NCI-H446 treated with DMSO at 0.1 percent for 48 hours (cell line): Measurements from ENCODE around the gene DOLPP1.

ENCODE experiments used
- DNase-seq: peaks from one replicate; lab custom pipeline; 2025; lab: John Stamatoyannopoulos, UW

DOLPP1 gene

DNA sequence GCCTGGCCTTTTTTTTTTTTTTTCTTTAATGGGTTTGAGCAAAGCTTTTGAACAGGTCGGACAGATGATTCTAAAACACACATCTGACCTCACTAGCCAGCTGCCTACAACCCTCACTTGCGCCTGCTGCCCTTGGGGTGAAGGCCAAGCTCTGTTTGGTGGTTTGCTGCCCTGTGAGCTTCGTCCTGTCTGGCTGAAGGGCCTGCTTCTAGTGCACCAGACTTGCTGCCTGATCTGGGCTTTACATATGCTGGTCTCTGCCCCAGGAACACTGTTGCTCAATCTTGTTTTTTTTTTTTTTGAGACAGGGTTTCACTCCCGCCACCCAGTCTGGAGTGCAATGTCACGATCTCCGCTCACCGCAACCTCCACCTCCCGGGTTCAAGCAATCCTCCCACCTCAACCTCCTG lies 16.4 kb upstream of the DOLPP1 start:
- no peak for DNase-seq

DNA sequence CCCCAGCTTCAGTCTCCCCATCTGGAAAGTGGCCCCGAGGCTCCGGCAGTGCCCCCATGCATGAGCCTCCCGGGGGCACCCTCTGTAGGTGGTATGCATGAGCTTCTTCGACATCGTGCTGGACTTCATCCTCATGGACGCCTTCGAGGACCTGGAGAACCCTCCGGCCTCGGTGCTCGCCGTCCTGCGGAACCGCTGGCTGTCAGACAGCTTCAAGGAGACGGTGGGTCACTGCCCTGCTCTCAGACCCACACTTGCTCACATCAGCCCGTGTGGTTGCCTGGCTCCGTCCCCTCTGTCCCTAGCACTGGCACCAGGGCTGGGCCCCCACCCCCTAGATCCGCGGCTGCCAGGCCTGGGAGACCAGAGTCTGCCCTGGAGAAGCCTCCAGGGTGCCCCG lies 12.8 kb upstream of the DOLPP1 start:
- DNase-seq: no peak

DNA sequence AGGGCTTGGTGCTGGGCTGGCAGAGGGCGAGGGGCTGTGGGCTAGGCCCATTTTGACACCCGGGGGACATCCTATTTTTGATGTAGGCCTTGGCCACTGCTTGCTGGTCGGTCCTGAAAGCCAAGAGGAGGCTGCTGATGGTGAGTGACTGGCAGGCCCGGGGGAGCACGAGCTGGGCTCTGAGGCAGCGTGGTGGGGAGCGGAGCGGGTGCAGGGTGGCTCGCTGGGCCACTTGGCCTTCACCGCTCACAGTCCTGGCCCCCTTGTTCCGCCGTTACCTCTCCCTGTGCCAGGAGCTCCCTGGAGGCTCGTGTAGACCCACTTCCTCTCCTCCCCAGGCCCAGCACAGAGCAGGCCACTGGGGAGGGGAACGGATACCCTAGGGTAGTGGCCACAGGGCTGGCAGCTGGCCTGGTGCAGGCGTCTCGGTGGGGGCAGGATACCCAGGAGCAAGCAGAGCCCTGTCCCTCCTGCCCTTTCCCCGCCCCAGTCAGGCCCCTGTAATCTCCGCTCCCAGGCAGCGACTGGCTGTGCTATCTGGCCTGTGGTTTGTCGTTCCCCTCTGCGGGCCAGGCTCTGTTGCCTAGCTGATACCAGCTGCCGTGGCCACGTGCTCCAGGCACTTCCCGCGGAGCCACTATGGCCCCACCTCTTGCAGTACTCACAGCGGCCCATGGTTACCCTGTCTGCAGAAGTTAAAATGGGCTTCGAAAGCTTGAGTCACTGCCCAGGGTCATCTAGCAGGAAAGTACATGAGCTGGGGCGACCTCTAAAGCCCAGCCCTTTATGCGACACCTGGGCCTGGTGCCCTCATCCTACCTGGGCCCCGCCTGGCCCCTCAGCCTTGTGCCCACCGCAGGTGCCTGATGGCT lies 11.7 kb upstream of the DOLPP1 start:
- no peak for DNase-seq

DNA sequence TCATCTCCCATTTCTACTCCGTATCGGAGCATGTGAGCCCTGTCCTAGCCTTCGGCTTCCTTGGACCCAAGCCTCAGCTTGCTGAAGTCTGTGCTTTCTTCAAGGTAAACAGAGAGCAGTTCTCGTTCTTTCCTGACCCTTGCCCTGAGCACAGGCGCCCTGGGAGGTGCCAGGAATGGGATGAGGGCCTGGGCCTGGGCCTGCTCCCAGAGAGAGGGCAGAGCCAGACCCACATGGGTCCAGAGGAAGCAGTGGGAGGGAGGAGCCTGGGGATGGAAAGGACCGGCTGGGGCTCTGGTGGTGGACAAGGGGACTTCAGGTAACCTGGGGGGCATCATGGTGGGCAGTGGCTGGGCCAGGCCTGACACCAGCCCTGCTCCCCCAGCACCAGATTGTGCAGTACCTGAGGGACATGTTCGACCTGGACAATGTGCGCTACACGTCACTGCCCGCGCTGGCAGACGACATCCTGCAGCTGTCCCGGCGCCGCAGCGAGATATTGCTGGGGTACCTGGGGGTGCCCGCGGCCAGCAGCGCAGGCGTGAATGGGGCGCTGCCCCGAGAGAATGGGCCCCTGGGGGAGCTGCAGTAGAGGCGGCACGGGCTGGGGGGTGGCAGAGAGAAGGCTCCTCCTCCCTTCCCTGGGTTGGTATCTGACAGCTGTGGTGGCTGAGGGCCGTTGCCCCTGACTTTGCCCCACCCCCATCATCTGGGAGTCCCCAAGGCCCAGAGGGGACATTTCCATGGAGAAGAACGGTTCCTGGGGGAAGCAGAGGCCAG lies 10.9 kb upstream of the DOLPP1 start:
- DNase-seq: no peak

DNA sequence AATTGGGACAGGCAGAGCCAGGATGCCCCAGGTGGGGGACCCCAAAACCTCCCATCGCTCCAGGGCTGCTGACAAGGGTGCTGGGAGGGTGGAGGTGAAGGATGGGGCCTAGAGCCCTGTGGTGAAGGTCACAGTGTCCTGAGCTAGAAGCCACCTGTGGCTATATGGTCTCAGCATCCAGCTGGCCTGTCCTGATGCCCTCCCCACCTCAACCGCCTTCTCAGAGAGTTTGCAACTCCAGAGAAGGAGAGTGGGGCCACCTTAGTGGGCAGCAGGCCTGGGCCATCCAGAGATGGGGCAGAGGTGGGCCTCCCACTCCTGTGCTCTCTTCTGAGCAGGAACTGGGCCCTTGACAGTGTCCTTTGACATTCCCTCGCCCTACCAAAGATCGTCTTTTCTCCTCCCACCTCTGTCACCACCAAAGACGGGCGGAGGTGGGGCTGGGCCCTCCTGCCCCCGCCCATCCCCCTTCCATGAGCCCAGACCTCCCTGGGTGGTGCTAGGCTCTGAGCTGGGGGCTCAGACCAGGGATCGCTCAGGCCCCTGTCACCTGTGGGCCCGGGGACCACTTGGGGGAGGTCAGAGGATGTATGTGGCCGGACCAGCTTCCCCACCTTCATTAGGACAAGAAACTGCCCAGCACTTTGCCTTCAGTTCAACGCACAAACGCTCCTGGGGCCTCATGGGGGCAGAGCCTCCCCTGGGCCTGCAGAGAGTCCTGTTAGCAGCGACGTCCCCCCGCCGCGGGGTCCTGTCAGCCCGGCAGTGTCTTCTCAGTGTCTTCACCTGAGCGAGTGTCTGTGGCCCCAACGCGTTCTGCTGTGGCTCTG lies 10.0 kb upstream of the DOLPP1 start:
- no peak for DNase-seq

DNA sequence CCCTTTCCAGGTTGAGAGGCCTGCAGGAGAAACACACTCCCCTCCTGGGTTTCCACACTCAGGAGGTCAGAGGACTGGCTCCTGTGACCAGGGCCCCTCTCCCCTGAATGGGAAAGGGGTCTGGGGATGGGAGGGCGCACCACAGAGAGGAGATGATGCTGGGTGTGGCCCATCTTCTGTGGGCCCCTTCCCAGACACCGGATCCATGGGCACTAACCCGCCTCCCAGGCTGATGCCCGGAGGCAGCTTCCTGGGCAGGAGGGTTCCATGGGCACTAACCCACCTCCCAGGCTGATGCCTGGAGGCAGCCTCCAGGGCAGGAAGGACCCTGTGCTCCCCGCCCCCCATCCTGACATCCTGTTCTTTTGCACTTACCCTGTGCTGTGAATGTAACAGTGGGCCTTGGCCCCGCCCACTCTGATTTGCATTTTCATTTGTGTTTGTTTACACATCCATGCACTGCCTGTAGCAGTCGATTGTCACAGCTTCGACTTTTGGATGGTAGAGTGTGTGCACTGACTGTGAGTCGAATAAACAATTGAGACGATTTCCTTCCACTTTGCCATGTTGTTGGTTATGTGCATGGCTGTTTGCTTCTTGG lies 9.3 kb upstream of the DOLPP1 start:
- no peak for DNase-seq

DNA sequence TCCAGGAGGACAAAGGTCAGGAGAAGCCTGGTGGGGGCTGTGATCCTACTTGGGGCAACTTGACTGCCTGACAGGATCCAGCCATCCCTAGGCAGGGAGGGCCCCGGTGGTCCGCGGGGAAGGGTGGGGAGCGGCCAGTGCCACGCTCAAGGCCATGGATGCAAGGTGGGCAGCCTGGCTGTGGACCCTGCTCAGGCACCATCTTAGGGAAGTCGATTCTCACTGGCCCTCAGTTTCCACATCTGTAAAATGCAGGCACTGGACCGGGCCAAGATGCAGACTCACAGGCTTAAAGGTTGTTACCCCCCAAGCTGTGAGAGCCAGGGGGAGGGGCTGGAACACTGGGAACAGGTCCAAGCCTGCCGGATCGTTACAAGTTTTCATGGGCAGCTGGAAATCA lies 8.7 kb upstream of the DOLPP1 start:
- no peak for DNase-seq

DNA sequence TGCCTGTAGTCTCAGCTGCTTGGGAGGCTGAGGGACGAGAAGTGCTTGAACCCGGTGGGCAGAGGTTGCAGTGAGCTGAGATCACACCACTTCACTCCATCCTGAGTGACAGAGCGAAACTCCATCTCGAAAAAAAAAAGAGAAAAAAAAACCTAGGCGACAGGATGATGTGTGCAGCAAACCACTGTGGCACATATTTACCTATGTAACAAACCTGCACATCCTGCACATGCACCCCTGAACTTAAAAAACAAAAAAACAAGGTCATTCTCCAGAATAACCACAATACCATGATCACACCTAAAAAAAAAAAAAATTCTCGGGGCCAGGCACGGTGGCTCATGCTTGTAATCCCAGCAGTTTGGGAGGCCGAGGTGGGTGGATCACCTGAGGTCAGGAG lies 7.5 kb upstream of the DOLPP1 start:
- DNase-seq: no peak

DNA sequence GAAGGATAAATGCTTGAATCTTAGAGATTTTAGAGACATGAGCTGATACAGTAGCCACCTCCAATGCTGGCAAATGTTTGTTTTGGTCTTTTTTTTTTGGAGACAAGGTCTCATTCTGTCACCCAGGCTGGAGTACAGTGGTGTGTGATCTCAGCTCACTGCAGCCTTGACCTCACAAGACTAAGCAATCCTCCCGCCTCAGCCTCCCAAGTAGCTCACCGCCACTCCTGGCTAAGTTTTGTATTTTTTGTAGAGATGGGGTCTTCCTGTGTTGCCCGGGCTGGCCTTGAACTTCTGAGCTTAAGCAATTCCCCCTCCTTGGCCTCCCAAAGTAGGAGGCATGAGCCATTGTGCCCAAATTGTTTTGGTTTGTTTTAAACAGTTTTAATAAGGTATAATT lies 6.8 kb upstream of the DOLPP1 start:
- DNase-seq: no peak

DNA sequence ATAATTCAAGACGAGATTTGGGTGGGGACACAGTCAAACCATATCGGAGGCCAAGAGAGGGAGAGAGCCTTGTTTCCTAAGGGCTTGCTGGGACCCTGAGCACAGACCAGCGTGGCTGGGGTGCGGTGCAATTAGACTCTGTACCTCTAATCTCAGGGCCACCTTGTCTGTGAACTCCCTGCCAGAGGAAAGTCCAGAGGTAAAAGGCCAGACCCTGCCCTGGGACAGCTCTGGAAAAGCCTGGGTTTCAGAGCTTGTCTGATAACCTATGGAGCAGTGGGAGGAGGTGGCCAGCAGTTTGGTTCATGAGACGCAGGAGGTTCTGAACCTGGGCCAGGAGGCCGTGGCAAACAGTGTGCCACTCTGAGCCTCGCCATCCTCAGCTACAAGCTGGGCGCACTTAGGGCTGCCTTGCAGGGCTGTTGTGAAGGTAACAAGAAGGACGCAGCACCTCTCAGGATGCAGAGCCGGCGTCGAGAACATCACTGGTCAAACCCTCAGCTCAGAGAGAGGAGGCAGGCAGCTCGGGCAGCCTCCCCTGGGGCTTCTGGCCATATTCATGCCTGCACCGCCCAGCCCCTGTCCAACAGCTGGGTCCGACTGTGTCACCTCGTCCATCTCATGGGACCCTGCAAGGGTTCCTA lies 4.8 kb upstream of the DOLPP1 start:
- DNase-seq: no peak

DNA sequence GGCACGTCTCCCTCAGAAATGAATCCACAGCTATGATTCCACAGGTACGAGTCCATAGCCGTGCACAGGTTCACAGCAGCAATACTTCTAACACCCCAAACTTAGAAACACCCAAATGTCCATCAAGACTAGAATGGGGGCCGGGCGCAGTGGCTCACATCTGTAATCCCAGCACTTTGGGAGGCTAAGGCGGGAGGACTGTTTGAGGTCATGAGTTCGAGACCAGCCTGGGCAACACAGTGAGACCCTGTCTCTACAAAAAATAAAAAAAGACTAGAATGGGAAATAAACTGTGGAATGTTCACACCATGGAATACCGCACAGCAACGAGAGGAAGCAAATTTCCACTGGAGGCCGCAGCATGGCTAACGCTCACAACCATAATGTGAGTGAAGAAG lies 4.3 kb upstream of the DOLPP1 start:
- DNase-seq: no peak

DNA sequence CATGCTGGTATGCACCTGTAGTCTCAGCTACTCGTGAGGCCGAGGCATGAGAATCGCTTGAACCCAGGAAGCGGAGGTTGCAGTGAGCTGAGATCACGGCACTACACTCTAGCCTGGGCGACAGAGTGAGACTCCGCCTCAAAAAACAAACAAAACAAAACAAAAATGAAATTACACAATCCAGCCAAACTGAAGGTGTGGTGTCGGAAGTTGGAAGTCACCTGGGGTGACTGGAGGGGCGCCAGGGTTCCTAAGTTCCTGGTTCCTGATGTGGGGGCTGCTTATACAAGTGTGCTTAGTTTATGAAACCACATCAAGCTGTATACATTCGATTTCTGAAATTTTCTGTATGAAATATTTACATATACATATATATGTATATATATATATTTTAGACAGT lies 3.7 kb upstream of the DOLPP1 start:
- no peak for DNase-seq

DNA sequence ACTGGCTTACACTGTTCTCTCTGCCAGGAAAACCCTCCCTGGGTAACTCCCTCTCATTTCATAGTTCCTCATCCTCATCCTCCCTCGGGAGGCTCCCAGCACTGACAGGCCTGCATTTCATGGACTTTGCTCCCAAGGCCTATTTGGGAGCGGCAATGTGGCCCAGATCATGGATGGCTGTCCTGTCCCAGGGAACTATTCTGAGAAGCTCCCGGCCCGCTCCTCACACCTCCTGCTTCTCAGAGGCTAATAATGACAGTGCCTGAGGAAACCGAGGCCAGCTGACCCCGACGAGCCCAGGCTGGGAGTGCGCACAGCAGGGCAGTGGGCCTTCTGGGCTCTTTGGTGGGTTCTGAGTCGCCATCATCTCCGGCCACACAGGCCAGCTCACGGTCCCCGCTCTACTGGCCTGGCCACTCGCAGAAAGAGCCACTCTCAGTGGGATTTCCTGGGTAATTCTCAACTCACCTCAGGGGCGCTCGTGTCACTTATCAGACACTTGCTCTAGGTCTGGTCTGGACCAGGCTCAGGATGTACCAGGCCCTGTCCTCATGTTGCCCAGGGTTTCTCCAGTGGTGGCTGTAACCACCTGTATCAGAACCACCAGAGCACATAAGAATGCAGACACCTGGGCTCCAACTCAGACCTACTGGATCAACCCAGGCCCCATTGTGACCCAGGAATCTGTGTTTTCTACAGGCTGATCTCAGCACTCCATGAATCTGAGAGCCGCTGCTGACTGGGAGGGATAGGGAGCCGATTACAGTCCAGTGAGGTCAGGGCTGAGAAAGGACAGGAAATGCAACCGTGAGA lies 2.0 kb upstream of the DOLPP1 start:
- DNase-seq: no peak

DNA sequence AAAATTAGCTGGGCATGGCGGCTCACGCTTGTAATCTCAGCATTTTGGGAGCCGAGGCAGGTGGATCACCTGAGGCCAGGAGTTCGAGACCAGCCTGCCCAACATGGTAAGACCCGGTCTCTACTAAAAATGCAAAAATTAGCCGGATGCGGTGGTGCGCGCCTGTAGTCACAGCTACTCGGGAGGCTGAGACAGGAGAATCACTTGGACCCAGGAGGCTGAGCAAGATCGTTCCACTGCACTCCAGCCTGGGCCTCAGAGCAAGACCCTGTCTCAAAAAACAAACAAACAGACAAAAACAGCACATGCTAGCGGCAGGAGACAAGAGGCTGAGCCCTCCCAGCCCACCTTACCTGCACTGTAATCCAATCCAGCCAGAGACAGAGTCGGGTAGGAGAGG lies 1.1 kb upstream of the DOLPP1 start:
- DNase-seq: no peak

DNA sequence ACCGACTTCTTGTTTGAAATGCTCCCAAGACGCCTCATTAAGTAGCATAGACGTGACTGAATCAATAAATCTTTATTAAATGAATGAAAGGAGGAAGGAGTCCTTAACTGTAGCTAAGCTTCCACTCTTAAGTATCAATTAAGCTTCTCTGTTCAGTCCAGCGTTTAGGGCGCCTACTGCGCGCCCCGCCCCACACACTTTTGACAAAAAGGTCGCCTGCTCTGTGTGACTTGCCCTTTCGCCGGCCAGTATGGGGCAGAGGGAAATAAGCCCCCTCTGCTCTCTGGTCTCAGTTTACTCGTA lies 662 bp upstream of the DOLPP1 start:
- DNase-seq: no peak

DNA sequence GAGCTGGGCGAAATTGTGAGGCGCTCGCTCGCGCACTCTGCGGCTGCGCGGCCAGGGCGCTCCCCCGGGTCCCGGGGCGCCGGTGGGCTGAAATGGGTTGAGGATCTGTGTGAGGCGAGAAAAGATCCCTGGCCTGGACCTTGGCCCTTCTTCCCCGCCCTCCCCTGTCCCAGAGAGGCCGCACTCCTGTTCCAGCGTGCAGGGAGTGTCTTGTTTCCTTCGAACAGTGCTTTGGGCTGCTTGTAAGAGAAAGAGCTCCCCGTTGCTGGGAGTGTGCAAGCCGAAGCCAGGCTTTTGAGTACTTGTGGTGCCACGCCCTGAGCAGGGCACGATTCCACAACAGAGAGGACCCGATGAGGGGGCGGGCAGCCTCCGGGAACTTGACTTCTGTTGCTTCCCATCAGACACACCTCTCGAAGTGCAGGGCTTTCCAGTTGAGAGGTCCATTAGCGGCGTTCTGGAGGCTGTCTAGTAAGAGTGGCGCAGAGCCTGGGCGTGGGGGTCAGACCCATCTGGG lies 535 bp downstream of the DOLPP1 start:
- DNase-seq: no peak

DNA sequence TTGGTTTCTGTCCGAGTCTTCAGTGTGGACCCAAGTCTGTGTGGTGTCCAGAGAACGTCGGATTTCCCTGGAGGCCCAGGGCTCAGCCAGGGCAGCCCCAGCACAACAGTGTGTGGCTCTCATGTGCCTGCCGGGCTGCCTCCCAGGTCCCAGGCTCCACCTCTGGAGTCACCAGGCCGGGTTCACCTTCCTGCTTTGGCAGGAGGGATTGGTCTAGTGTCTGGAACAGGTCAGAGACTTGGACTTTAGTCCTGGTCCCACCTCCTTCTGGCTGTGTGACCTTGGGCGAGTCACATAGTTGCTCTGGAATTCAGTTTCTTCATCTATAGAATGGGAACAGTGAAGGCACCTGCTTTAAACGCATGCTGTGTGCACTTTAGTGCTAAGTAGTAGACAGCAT lies 3.2 kb downstream of the DOLPP1 start:
- no peak for DNase-seq

DNA sequence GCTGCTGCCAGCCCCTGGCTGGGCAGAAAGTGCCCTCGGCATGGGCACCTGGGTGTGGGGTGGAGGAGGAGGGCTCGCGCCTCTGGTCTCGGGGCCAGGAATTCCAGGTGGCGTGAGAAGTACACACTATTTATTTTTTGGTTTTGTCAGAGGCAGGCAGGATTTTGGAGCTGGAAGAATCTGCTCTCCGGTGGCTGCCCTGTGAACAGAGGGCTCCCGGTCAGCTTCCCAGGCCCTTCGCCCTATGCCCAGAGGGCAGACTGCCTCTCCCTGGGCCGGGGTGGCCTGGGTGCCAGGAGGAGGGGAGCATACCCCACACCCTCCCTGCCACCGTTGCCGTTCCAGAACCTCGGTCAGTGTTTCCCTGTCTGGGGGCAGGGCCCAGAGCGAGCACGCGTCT lies 8.3 kb downstream of the DOLPP1 start:
- DNase-seq: no peak

DNA sequence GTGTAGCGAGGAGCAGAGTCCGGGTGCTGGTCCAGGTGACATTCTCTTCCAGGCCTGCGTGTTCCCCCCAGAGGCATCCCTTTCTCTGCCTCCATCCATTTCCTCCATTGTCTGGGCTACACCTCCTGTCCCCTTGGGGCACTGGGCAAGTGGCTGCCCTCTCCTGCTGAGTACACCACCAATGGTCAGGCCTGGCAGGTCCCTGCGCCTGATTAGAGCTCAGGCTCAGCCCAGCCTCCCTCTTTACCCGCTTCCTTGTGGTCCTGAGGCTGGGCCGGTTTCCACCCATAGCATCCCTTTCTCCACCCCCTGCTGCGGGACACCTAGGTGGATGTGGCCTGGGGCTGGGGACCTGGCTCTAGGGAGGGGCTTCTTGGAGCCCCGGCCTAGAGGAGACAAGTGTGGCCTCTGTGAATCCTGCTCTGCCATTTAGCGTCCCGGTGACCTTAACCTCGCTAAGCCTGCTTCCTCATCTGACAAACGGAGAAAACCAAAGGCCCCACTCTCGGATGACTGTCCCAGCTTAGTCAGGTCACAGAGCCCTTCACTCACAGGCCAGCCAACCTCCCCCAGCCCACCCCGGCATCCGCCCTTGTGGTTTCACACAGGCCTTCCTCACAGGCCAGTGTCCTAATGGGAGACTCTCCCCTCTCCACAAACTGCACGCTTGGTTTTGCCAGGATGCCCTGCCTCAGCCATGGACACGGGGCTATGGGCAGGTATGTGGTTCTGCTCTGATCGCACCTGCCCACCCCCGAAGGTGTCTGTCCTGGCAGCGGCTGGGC lies 12.9 kb downstream of the DOLPP1 start:
- no peak for DNase-seq
